Spleen (tissue), 11 donors: ENCODE results near the gene TMEM119. TPM values are rescaled to one million over a fixed set of nuclear protein-coding genes. Genes with fewer than 3 reads are reported as not detected.

Experiments used
- DNase-seq: peaks from one replicate; pipeline ENCODE4 v3.0.0-alpha.2; 2020
- H3K27ac ChIP-seq, 8 donors: fragments of 200-600 bp; sonication (generic) in 7 of 8; 1 replicate in 4 of 8; 2 replicates in 4 of 8; pipeline versions ENCODE4 v1.5.0 to v1.8.0; 2016 to 2021; ENCODE audit warnings: inconsistent platforms in 4 of 8, mild to moderate bottlenecking in 4 of 8, moderate library complexity in 1 of 8
- H3K27me3 ChIP-seq, 7 donors: fragments of 200-600 bp; sonication (generic) in 6 of 7; replicated peaks in 1 of 7; 1 replicate in 4 of 7; 2 replicates in 3 of 7; pipeline versions ENCODE4 v1.5.0 to v1.8.0; 2016 to 2021; ENCODE audit warnings: inconsistent platforms in 3 of 7, mild to moderate bottlenecking in 1 of 7
- H3K36me3 ChIP-seq, 6 donors: fragments of 200-600 bp; sonication (generic) in 5 of 6; 1 replicate in 4 of 6; 2 replicates in 2 of 6; pipeline versions ENCODE4 v1.5.0 to v1.8.0; 2016 to 2021; ENCODE audit warnings: inconsistent platforms in 2 of 6
- H3K4me1 ChIP-seq, 6 donors: fragments of 200-600 bp; sonication (generic) in 5 of 6; 1 replicate in 3 of 6; 2 replicates in 3 of 6; pipeline versions ENCODE4 v1.5.0 to v1.8.0; 2016 to 2021; ENCODE audit warnings: inconsistent platforms in 3 of 6
- H3K4me3 ChIP-seq, 8 donors: fragments of 200-600 bp; sonication (generic) in 7 of 8; 1 replicate in 4 of 8; 2 replicates in 4 of 8; pipeline versions ENCODE4 v1.5.0 to v1.8.0; 2016 to 2021; ENCODE audit warnings: inconsistent platforms in 4 of 8, mild to moderate bottlenecking in 4 of 8, moderate library complexity in 2 of 8
- H3K9me3 ChIP-seq, 8 donors: fragments of 200-600 bp; sonication (generic) in 7 of 8; 1 replicate in 4 of 8; 2 replicates in 4 of 8; pipeline versions ENCODE4 v1.5.0 to v1.8.0; 2016 to 2021; ENCODE audit warnings: inconsistent platforms in 4 of 8
- CTCF ChIP-seq, 11 experiments: fragments of 200-600 bp in 7 of 11; fragments of 450-650 bp in 4 of 11; sonication (generic) in 4 of 11; IDR thresholded peaks in 8 of 11; conservative IDR thresholded peaks in 3 of 11; 1 replicate in 7 of 11; 2 replicates in 4 of 11; pipeline versions ENCODE4 v1.4.0 to v1.8.0; 2016 to 2021; ENCODE audit warnings: antibody characterized with exemption in 11 of 11, inconsistent platforms in 4 of 11, mild to moderate bottlenecking in 1 of 11
- POLR2A ChIP-seq, 3 donors: fragments of 450-650 bp; IDR thresholded peaks; one replicate each; pipeline ENCODE4 v1.5.1; 2017; ENCODE audit warnings: antibody characterized with exemption in 3 of 3, mild to moderate bottlenecking in 1 of 3
- POLR2AphosphoS5 ChIP-seq, 3 donors: sonication (generic); formaldehyde crosslinking; IDR thresholded peaks; one replicate each; pipeline ENCODE4 v1.5.1; 2017; ENCODE audit warnings: antibody characterized with exemption in 3 of 3
- WGBS, 5 donors: extraction: QIAGEN DNeasy Blood & Tissue Kit in 3 of 5; methylation state at CpG; one replicate each; pipeline versions ENCODE4 v1.1.5 to v1.1.7; 2013 to 2018; 5-methylcytosine and 5-hydroxymethylcytosine counted together
- intact Hi-C: fragments of 100-400 bp; cut with DNase I; formaldehyde crosslinking; loops from one replicate; pipeline ENCODE4 v1.15.0; 2023; ENCODE audit warnings: low total_unique reads
- polyA plus RNA-seq, 3 donors: library from polyadenylated mRNA; stranded (reverse); fragments of 200-250 nt; gene quantifications; one replicate each; pipeline ENCODE4 v1.2.1, GENCODE V29; 2013
- total RNA-seq, 7 donors: library from RNA; depleted of rRNA in 3 of 7; stranded (reverse); fragments of >200 nt in 3 of 7; fragmentation: NEBNext Ultra II Directional in 4 of 7; extraction: Animal tissue kit (Norgen Biotek cat#: 25700) in 4 of 7; gene quantifications; one replicate each; pipeline versions ENCODE4 v1.1.0 to v1.2.1, GENCODE V29; 2016 to 2021
- donor health status: healthy with polysubstance abuse.
- donor health status: DM: no; HTN: no; CAD: no; lungs with moderate emphysema.
- donor health status: DM: no; HTN: no; CAD: no.
- donor health status: Bipolar disorder and iron deficiency.
- donor health status: healthy.
- donor health status: DM: no; HTN: no; CAD: no.
- donor health status: DM: yes; HTN: yes; CAD: no.

Gene TMEM119
- total and polyA plus RNA-seq, 10 donors: 8.8 to 50.0 (median 16.2) TPM

GRCh38 chr12:108600702-108601007 is 2.8 kb upstream of the TMEM119 start:
- intact Hi-C loops: no loop called here
- Histone ChIP-seq H3K4me3 (no peak overlapping the region), H3K9me3 (no peaks in the 10 kb centered on the region), H3K27me3 (no peaks in the 10 kb centered on the region), H3K36me3 (no peaks in the 10 kb centered on the region), H3K4me1 (peaks cover 0 to 22% (median 3%) of the 10 kb centered on the region in 6 donors), H3K27ac (no peak overlapping the region)
- 67 to 78% (median 73%) methylated on average over 4 of the region's 4 CpGs for WGBS, 5 donors
- DNase-seq: no peak
- TF ChIP-seq POLR2AphosphoS5 (IDR thresholded peaks at IDR 0.05) (no peak), POLR2A (IDR thresholded peaks at IDR 0.05) (no peak), CTCF (IDR thresholded peaks at IDR 0.05 in 8 of 11, conservative IDR thresholded peaks at IDR 0.05 in 3 of 11) (no peak)

GRCh38 chr12:108599948-108600701 is 2.2 kb upstream of the TMEM119 start:
- TF ChIP-seq CTCF (IDR thresholded peaks at IDR 0.05 in 8 of 11, conservative IDR thresholded peaks at IDR 0.05 in 3 of 11): no peak
- no peak for TF ChIP-seq POLR2AphosphoS5 (IDR thresholded peaks at IDR 0.05)
- TF ChIP-seq POLR2A (IDR thresholded peaks at IDR 0.05): no peak
- no peak for DNase-seq
- WGBS, 5 donors: 84 to 86% (median 84%) methylated on average over 10 of the region's 10 CpGs
- Histone ChIP-seq H3K4me1 (peaks cover 0 to 22% (median 3%) of the 10 kb centered on the region in 6 donors), H3K9me3 (no peaks in the 10 kb centered on the region), H3K27me3 (no peaks in the 10 kb centered on the region), H3K4me3 (no peak overlapping the region), H3K36me3 (no peaks in the 10 kb centered on the region), H3K27ac (no peak overlapping the region)
- intact Hi-C loops: no loop called here

GRCh38 chr12:108599541-108599940 is 1.7 kb upstream of the TMEM119 start:
- no peak for TF ChIP-seq POLR2AphosphoS5 (IDR thresholded peaks at IDR 0.05)
- TF ChIP-seq POLR2A (IDR thresholded peaks at IDR 0.05): no peak
- no peak for TF ChIP-seq CTCF (IDR thresholded peaks at IDR 0.05 in 8 of 11, conservative IDR thresholded peaks at IDR 0.05 in 3 of 11)
- 62 to 85% (median 79%) methylated on average over 4 to 6 of the region's 6 CpGs for WGBS, 5 donors

GRCh38 chr12:108598553-108599250 is 818 bp upstream of the TMEM119 start:
- no peak overlapping the region for H3K4me3 ChIP-seq
- DNase-seq: no peak
- WGBS, 5 donors: 87 to 94% (median 92%) methylated on average over 11 of the region's 11 CpGs
- no peaks in the 10 kb centered on the region for H3K9me3 ChIP-seq
- no peaks in the 10 kb centered on the region for H3K36me3 ChIP-seq
- H3K27me3 ChIP-seq: no peaks in the 10 kb centered on the region
- peaks cover 0 to 22% (median 3%) of the 10 kb centered on the region in 6 donors for H3K4me1 ChIP-seq
- H3K27ac ChIP-seq: peak overlapping the region in 2 of 8 donors; percentile 26 to 40
- intact Hi-C loops: no loop called here
- TF ChIP-seq CTCF (IDR thresholded peaks at IDR 0.05 in 8 of 11, conservative IDR thresholded peaks at IDR 0.05 in 3 of 11) (no peak), POLR2AphosphoS5 (IDR thresholded peaks at IDR 0.05) (no peak), POLR2A (IDR thresholded peaks at IDR 0.05) (no peak)

More at GRCh38 chr12:108599541-108599940, 1.7 kb upstream of the TMEM119 start:
- H3K36me3 ChIP-seq: no peaks in the 10 kb centered on the region
- no peaks in the 10 kb centered on the region for H3K27me3 ChIP-seq
- no peak overlapping the region for H3K4me3 ChIP-seq
- H3K27ac ChIP-seq: no peak overlapping the region
- H3K9me3 ChIP-seq: no peaks in the 10 kb centered on the region
- intact Hi-C loops: no loop called here
- no peak for DNase-seq
- peaks cover 0 to 22% (median 3%) of the 10 kb centered on the region in 6 donors for H3K4me1 ChIP-seq
